Endothelial cell of umbilical vein (primary cell): ENCODE data around the gene AKNA. TPM values are rescaled to one million over a fixed set of nuclear protein-coding genes. Genes with fewer than 3 reads are reported as not detected.

Source experiments
- BruUV-seq: library from RNA; stranded (reverse); fragments of 400-500 nt; replicated peaks from 2 replicates; lab custom pipeline; 2021; lab: Mats Ljungman, UMichigan
- CTCF ChIA-PET: fragments of 300-600, 350-600 bp; sonication (Branson Sonifier 250); formaldehyde crosslinking; loops from one replicate; lab custom pipeline; 2021; ENCODE audit warnings: antibody characterized with exemption, inconsistent platforms; lab: Charles Lee
- POLR2A ChIA-PET: fragments of 300-600, 350-600 bp; sonication (Branson Sonifier 250); formaldehyde crosslinking; loops from one replicate; lab custom pipeline; 2021; ENCODE audit warnings: antibody characterized with exemption, inconsistent platforms; lab: Charles Lee
- DNase-seq: peaks from one replicate; pipeline ENCODE4 v3.0.0-alpha.2; 2011; ENCODE audit warnings: low read depth, low spot score
- FAIRE-seq: peaks from 2 replicates; lab custom pipeline; 2011; peaks lifted over from hg19 to GRCh38; lab: Jason Lieb, UNC
- H2AFZ ChIP-seq: 2 replicates; pipeline ENCODE4 v1.6.0; 2012; ENCODE audit warnings: low read depth, low read length, control low read depth, inconsistent platforms
- H3K27ac ChIP-seq: 2 replicates; pipeline ENCODE4 v1.5.1; 2011; ENCODE audit warnings: low read depth, mild to moderate bottlenecking, control low read depth, low read length, moderate library complexity; ENCODE audit not compliant: insufficient read depth
- H3K27me3 ChIP-seq, 2 experiments: 2 replicates each; pipeline versions ENCODE4 v1.6.0 to v1.6.1; 2011; ENCODE audit warnings: low read length in 2 of 2, mixed read lengths in 1 of 2; ENCODE audit not compliant: control insufficient read depth in 2 of 2, insufficient read depth in 2 of 2
- H3K36me3 ChIP-seq, 2 experiments: 2 replicates in 1 of 2; 3 replicates in 1 of 2; pipeline ENCODE4 v1.5.1; 2011; ENCODE audit warnings: low read length in 2 of 2, mild to moderate bottlenecking in 1 of 2, moderate library complexity in 1 of 2; ENCODE audit not compliant: control insufficient read depth in 2 of 2, insufficient read depth in 2 of 2; ENCODE audit errors: extremely low read depth in 1 of 2
- H3K4me1 ChIP-seq: 3 replicates; pipeline ENCODE4 v1.5.1; 2011; ENCODE audit warnings: mild to moderate bottlenecking, low read length; ENCODE audit not compliant: control insufficient read depth, insufficient read depth; ENCODE audit errors: extremely low read depth
- H3K4me2 ChIP-seq: 2 replicates; pipeline ENCODE4 v1.6.1; 2011; ENCODE audit warnings: low read length, control low read depth, mixed read lengths; ENCODE audit not compliant: insufficient read depth
- H3K4me3 ChIP-seq, 3 experiments: fragments of 200-600 bp in 1 of 3; sonication (generic), shearing (Covaris generic) in 1 of 3; replicated peaks in 1 of 3; 2 replicates each; pipeline ENCODE4 v1.5.1; 2011 to 2016; ENCODE audit warnings: control low read depth in 3 of 3, low read length in 3 of 3, mild to moderate bottlenecking in 2 of 3, inconsistent platforms in 1 of 3, low read depth in 1 of 3, moderate library complexity in 1 of 3; ENCODE audit not compliant: insufficient read depth in 1 of 3
- H3K79me2 ChIP-seq: 2 replicates; pipeline ENCODE4 v1.6.0; 2012; ENCODE audit warnings: low read length, inconsistent platforms; ENCODE audit not compliant: control insufficient read depth, insufficient read depth
- H3K9ac ChIP-seq: replicated peaks from 2 replicates; pipeline ENCODE3; 2011; ENCODE audit warnings: low read length, control low read depth; ENCODE audit not compliant: insufficient read depth; ENCODE audit errors: extremely low read depth
- H3K9me1 ChIP-seq: replicated peaks from 3 replicates; pipeline ENCODE4 v1.6.0; 2011; ENCODE audit warnings: mild to moderate bottlenecking, low read length; ENCODE audit not compliant: control insufficient read depth, insufficient read depth; ENCODE audit errors: extremely low read depth
- H3K9me3 ChIP-seq: replicated peaks from 2 replicates; pipeline ENCODE4 v1.5.1; 2012; ENCODE audit warnings: low read length, inconsistent platforms; ENCODE audit not compliant: control insufficient read depth, insufficient read depth
- H4K20me1 ChIP-seq: replicated peaks from 2 replicates; pipeline ENCODE3; 2011; ENCODE audit warnings: mild to moderate bottlenecking, low read length; ENCODE audit not compliant: control insufficient read depth, insufficient read depth; ENCODE audit errors: extremely low read depth
- CTCF ChIP-seq, 2 donors: IDR thresholded peaks; 1 replicate in 1 of 2; 2 replicates in 1 of 2; pipeline ENCODE4 v1.5.1; 2011; ENCODE audit warnings: low read length in 2 of 2, mild to moderate bottlenecking in 2 of 2, moderate library complexity in 2 of 2, control low read depth in 1 of 2, inconsistent platforms in 1 of 2, low read depth in 1 of 2; ENCODE audit not compliant: insufficient read depth in 1 of 2; ENCODE audit errors: extremely low read depth in 1 of 2
- EZH2 ChIP-seq: IDR thresholded peaks from 2 replicates; pipeline ENCODE4 v1.6.1; 2012; ENCODE audit warnings: borderline replicate concordance, low read depth, mild to moderate bottlenecking, moderate library complexity, low read length, inconsistent platforms; ENCODE audit not compliant: severe bottlenecking
- FOS ChIP-seq: IDR thresholded peaks from 2 replicates; pipeline ENCODE4 v1.6.1; 2011; ENCODE audit warnings: mild to moderate bottlenecking, low read length, moderate library complexity, borderline replicate concordance; ENCODE audit not compliant: insufficient read depth
- JUN ChIP-seq: IDR thresholded peaks from 2 replicates; pipeline ENCODE4 v1.6.1; 2011; ENCODE audit warnings: borderline replicate concordance, low read depth; ENCODE audit not compliant: insufficient read length, insufficient read depth
- MAX ChIP-seq: IDR thresholded peaks from 2 replicates; pipeline ENCODE4 v1.6.1; 2011; ENCODE audit not compliant: insufficient read depth, insufficient read length
- MYC ChIP-seq: IDR thresholded peaks from one replicate; pipeline ENCODE4 v1.6.1; 2011; ENCODE audit warnings: mild to moderate bottlenecking, low read depth, low read length
- POLR2A ChIP-seq: IDR thresholded peaks from 2 replicates; pipeline ENCODE4 v1.6.1; 2012; ENCODE audit warnings: low read depth, mild to moderate bottlenecking, control low read depth, low read length
- POLR2AphosphoS5 ChIP-seq: IDR thresholded peaks from 2 replicates; pipeline ENCODE4 v1.6.1; 2012; ENCODE audit warnings: low read depth, mild to moderate bottlenecking, control low read depth, low read length, moderate library complexity; ENCODE audit not compliant: insufficient read depth
- dilution Hi-C: fragments of 300-500 bp; cut with MboI; formaldehyde crosslinking; loops from one replicate; pipeline ENCODE4 v1.15.0; 2019; ENCODE audit warnings: low sequenced_read_pairs; ENCODE audit not compliant: extremely low pct_ligation_motif_present
- intact Hi-C: fragments of 100-400 bp; cut with micrococcal nuclease; formaldehyde crosslinking; loops from one replicate; pipeline ENCODE4 v1.10.0; 2022
- polyA plus RNA-seq, 4 experiments: library from polyadenylated mRNA; depleted of rRNA in 3 of 4; stranded (reverse) in 3 of 4; unstranded in 1 of 4; fragments of >200 nt; gene quantifications; 2 replicates each; pipeline versions ENCODE4 v1.2.1 to v1.2.3, GENCODE V29; 2011 to 2012; ENCODE audit warnings: missing spikeins in 1 of 4
- total RNA-seq: library from RNA; stranded (reverse); gene quantifications from 2 replicates; pipeline ENCODE4 v1.2.3, GENCODE V29; 2021

Gene AKNA
- total and polyA plus RNA-seq, 2 donors (not counting 3 experiments of a cell fraction or from before 2014, with no cell fraction given): 11.3 to 22.4 TPM

- H3K9me1 ChIP-seq: no peaks in the 10 kb centered on the region
- no TSS peak for BruUV-seq
- H3K4me3 ChIP-seq: no peak overlapping the region
- FAIRE-seq (no peak), DNase-seq (no peak)
- no peak overlapping the region for H3K4me2 ChIP-seq
- no peak overlapping the region for H3K27ac ChIP-seq
- no peaks in the 10 kb centered on the region for H4K20me1 ChIP-seq
- no peak overlapping the region for H2AFZ ChIP-seq
- no peaks in the 10 kb centered on the region for H3K4me1 ChIP-seq
- no peak overlapping the region for H3K9ac ChIP-seq
- CTCF ChIA-PET: interaction anchor here (1.3 to 4.8 kb wide), 19 partner anchors 10 to 552 kb away, joined by 3 to 277 read pairs (median 14); partner anchors contain the start of gene COL27A1
- H3K27me3 ChIP-seq: no peaks in the 10 kb centered on the region
- H3K9me3 ChIP-seq: no peaks in the 10 kb centered on the region
- dilution Hi-C loops (loop anchor here (25.0 kb wide), 1 partner anchor 203 kb away; the partner anchor contains the start of genes AMBP and KIF12), intact Hi-C loops (loop anchor here (5.0 kb wide), 3 partner anchors 53 to 553 kb away; no protein-coding TSS in a partner anchor)
- H3K36me3 ChIP-seq: peaks cover 3 to 4% of the 10 kb centered on the region in 2 experiments
- no peak for TF ChIP-seq POLR2A
- TF ChIP-seq POLR2AphosphoS5: no peak
- no peak for TF ChIP-seq JUN
- TF ChIP-seq MYC: no peak
- TF ChIP-seq MAX: no peak
- TF ChIP-seq EZH2: no peak
- TF ChIP-seq CTCF (IDR thresholded peaks at IDR 0.05; ENCODE audit: extremely low read depth in 1 of 2, insufficient read depth in 1 of 2, low read depth in 1 of 2, low read length in 2 of 2): no peak
- no peak for TF ChIP-seq FOS
- POLR2A ChIA-PET: interaction anchor here (0.6 kb wide), 1 partner anchor 182 kb away, joined by 3 read pairs; no protein-coding TSS in a partner anchor
- no peaks in the 10 kb centered on the region for H3K79me2 ChIP-seq
These were observed 98.0 kb downstream of the AKNA start for GRCh38 chr9:114289571-114290481.
